Measurements from ENCODE around the gene HPCAL1. TPM values are rescaled to one million over a fixed set of nuclear protein-coding genes. Genes with fewer than 3 reads are reported as not detected.

The HPCAL1 gene
- total RNA-seq, 2 donors from 2014 or later, result 22.5 to 203 TPM

DNA sequence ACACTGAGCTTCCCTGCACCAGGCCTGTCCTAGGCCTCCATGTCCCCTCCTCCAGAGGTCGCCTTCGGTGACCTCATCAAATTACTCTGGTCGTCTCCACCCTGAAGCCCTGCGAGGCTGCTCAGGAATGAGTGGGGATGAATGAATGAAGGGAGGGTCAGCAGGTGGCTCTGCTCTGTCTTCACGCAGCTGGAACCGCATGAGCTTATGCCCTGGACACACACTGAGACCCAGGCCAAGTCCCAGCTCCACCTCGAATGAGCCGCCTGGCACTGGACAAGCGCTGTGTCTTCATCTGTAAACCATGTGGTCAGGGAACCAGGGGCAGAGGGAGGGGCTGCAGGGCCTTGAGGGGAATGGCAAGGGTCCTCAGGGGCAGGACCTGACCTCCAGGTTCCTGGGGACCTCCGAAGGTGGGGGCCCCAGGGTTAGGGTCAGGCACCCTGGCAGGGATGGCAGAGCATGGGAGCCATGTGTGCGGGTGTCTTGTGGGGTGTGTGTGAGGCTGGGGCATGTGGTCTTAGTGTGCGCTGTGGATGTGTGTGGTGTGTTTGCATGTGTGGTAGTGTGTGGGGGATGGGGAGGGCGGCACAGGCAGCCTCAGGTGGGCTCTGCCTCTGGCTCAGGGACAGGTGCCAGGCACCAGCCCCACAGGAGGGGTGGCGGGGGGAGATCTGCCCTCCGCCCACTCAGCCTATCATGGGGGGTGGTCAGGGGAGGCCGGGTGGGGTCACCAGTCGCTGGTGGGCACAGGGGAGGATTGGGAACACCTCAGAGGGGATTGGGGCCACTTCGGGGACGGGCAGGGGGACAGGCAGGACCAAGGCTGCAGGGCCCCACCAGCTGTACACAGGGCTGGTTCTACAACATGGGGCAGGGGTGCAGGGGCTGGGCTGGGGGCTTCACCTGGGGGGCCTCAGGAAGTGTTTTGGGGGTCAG lies 131.5 kb downstream of the HPCAL1 start:
- TF ChIP-seq, protein P1, sequence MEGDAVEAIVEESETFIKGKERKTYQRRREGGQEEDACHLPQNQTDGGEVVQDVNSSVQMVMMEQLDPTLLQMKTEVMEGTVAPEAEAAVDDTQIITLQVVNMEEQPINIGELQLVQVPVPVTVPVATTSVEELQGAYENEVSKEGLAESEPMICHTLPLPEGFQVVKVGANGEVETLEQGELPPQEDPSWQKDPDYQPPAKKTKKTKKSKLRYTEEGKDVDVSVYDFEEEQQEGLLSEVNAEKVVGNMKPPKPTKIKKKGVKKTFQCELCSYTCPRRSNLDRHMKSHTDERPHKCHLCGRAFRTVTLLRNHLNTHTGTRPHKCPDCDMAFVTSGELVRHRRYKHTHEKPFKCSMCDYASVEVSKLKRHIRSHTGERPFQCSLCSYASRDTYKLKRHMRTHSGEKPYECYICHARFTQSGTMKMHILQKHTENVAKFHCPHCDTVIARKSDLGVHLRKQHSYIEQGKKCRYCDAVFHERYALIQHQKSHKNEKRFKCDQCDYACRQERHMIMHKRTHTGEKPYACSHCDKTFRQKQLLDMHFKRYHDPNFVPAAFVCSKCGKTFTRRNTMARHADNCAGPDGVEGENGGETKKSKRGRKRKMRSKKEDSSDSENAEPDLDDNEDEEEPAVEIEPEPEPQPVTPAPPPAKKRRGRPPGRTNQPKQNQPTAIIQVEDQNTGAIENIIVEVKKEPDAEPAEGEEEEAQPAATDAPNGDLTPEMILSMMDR (IDR thresholded peaks at IDR 0.05), result no peak
- TF ChIP-seq POLR2AphosphoS5 (IDR thresholded peaks at IDR 0.05), result no peak
- TF ChIP-seq POLR2A (IDR thresholded peaks at IDR 0.05), result no peak
- H3K27ac ChIP-seq, result no peak overlapping the region
- no peak overlapping the region for H3K4me3 ChIP-seq
- no peaks in the 10 kb centered on the region for H3K36me3 ChIP-seq
- H3K4me1 ChIP-seq (replicated peaks), result no peaks in the 10 kb centered on the region
- DNase-seq (ENCODE audit: low spot score), result no peak
- no peaks in the 10 kb centered on the region for H3K9me3 ChIP-seq
- H3K27me3 ChIP-seq (replicated peaks; ENCODE audit: insufficient read depth), result no peaks in the 10 kb centered on the region
- WGBS, result 82% methylated on average over 19 of the region's 19 CpGs
- intact Hi-C loops (cut with DNase I), result loop anchor here (2.0 to 10.0 kb wide), 3 partner anchors 309 to 629 kb away; no protein-coding TSS in a partner anchor

DNA sequence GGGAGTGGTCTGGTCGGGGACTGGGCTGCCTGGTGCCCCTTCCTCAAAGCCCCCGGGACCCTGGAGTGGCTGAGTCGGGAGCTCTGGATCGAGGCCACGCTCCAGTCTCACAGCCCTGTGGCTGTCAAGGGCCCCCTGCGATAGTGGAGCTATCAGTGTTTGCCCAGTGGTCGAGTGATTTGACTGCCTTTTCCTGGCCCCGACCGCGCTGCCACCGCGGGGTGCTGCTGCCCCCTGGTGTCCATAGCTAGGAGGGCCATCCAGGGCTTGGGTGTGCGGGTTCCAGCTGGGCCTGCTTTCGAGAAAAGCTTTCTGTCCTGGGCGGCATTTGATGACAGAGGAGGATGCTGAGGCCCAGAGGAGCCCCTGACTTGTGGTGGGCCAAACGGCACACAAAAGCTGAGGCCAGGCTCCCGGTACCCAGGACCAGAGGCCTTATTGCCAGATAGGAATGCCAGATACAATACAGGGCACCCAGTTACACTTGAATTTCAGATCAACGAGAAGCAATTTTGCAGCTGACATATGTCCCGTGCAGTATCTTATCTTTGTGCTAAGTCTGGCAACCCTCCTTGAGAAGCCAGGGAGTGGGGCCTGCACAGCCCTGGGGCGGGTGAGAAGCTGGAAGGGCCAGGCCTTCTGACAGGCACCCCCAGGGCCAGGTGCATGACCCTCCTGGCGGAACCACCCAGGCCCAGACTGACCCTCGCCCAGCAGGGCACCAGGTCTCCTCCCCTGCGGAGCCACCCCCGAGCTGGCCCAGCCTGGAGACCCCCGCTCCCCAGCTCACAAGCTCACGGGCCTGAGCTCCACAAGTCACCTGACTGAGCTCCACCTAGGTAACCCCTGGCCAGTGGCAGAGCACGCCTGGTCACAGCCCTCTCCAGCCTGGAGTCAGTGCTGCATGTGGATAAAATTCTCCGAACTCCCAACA lies 132.4 kb downstream of the HPCAL1 start:
- Histone ChIP-seq H3K36me3 (peaks cover 0 to 3% of the 10 kb centered on the region in 2 donors), H3K4me3 (no peak overlapping the region), H3K27ac (no peak overlapping the region), H3K9me3 (no peaks in the 10 kb centered on the region), H3K4me1 (replicated peaks) (no peaks in the 10 kb centered on the region), H3K27me3 (replicated peaks; ENCODE audit: insufficient read depth) (no peaks in the 10 kb centered on the region)
- intact Hi-C loops (cut with DNase I), result loop anchor here (2.0 to 10.0 kb wide), 3 partner anchors 310 to 630 kb away; no protein-coding TSS in a partner anchor
- 38% methylated on average over 27 of the region's 28 CpGs for WGBS
- TF ChIP-seq POLR2AphosphoS5 (IDR thresholded peaks at IDR 0.05) (no peak), POLR2A (IDR thresholded peaks at IDR 0.05) (no peak)
- TF ChIP-seq, protein P1 (IDR thresholded peaks at IDR 0.05), result peak; percentile 83 to 96 (median 94)
- DNase-seq (ENCODE audit: low spot score), result peak; percentile 33

DNA sequence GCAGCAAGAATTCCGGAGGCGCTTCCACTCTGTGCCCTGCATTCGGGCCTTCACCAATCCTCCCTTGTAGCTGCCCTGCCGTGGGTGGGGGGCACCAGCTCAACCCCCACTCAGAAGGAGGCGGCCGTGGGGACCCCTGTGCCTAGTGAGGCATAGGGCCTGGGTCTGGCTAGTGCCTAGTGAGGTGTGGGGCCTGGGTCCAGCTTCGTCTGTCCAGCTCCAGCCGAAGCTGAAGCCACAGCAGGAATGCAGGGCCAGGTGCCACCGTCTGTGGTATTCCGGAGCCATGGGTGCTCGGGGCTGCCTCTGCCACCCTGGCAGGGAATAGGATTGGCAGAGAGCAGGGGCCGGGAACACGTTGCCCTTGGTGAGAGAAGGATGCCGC lies 133.1 kb downstream of the HPCAL1 start:
- Histone ChIP-seq H3K4me1 (replicated peaks) (no peaks in the 10 kb centered on the region), H3K27ac (no peak overlapping the region), H3K9me3 (no peaks in the 10 kb centered on the region), H3K4me3 (no peak overlapping the region), H3K27me3 (replicated peaks; ENCODE audit: insufficient read depth) (no peaks in the 10 kb centered on the region), H3K36me3 (peaks cover 0 to 3% of the 10 kb centered on the region in 2 donors)
- intact Hi-C loops (cut with DNase I), result loop anchor here (2.0 to 10.0 kb wide), 3 partner anchors 311 to 631 kb away; no protein-coding TSS in a partner anchor
- WGBS, result 91% methylated on average over 14 of the region's 14 CpGs
- no peak for DNase-seq (ENCODE audit: low spot score)
- TF ChIP-seq POLR2AphosphoS5 (IDR thresholded peaks at IDR 0.05), result no peak

DNA sequence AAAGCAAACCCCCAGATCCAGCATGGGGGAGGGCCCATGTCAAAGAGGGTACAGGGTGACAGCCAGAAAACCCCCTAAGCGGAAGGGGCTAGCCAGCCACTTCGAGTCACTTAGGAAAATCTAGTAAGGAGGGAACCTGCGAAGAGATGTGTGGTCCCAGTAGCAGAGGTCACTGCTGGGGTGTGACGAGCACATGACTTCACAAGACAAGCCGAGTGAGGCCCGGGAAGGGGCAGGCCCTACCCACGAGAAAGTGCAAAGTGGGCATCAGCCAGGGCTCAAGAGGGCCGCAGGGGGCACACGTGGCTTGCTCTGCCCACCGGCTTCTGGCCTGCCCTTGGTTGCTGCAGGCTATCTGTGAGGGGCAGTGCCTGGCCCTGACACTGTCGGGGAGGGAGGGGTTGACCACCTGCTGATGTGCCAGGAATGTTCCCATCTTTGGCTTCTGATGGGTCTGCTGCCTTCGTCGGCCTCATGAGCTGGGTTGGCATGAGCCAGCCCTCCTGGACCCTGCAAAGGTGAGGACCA lies 133.9 kb downstream of the HPCAL1 start:
- H3K27me3 ChIP-seq (replicated peaks; ENCODE audit: insufficient read depth), result no peaks in the 10 kb centered on the region
- intact Hi-C loops (cut with DNase I), result loop anchor here (10.0 kb wide), 1 partner anchor 632 kb away; no protein-coding TSS in a partner anchor
- TF ChIP-seq POLR2A (IDR thresholded peaks at IDR 0.05), result no peak
- TF ChIP-seq POLR2AphosphoS5 (IDR thresholded peaks at IDR 0.05), result no peak
- TF ChIP-seq, protein P1 (IDR thresholded peaks at IDR 0.05), result no peak

More for the DNA sequence above, 133.9 kb downstream of the HPCAL1 start:
- Histone ChIP-seq H3K4me1 (replicated peaks) (no peaks in the 10 kb centered on the region), H3K9me3 (no peaks in the 10 kb centered on the region), H3K4me3 (no peak overlapping the region), H3K36me3 (peaks cover 0 to 3% of the 10 kb centered on the region in 2 donors), H3K27ac (no peak overlapping the region)
- no peak for DNase-seq (ENCODE audit: low spot score)
- 82% methylated on average over 13 of the region's 13 CpGs for WGBS

All from prostate gland (tissue), 2 donors.